Urothelium cell line (cell line): ENCODE results near the gene DEGS1.
"Not testable (repeated sequence)": the region's sequence is repeated elsewhere in the genome, so short reads cannot be mapped to it uniquely, and the experiment has no call there.

ENCODE experiments used
- DNase-seq: peaks from one replicate; pipeline ENCODE4 v3.0.0; 2011; ENCODE audit warnings: low spot score, mixed read lengths
- FAIRE-seq: peaks from 2 replicates; lab custom pipeline; 2011; peaks lifted over from hg19 to GRCh38; lab: Jason Lieb, UNC

The DEGS1 gene

DNA sequence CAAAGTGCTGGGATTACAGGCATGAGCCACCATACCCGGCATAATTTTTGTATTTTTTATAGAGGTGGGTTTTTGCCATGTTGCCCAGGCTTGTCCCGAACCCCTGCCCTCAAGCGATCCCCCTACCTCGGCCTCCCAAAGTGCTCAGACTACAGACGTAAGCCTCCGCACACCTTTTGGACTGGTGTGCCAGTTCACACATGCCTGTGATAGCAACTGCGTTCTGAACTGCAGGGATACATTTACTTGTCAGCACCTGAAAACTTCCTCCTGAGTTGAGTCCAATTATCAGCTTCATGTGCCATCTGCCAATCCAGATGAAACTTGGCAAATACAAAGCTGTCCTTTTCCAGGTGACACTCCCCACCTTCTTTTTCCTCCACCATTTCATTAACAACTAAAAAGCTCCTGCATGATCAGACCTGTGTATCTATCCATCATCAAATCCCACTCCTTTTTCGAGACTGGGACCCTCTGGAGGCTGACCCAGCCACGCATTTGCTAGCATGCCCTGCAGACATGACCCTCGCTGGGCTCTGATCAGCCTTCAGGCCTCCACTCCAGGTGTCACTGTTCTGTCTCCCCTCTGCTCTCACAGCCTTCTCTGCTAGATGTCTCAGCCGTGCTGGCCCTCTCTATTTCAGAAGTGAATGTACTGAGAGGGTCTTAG is 2.1 kb upstream of the DEGS1 start:
- FAIRE-seq (no peak), DNase-seq (no peak)

DNA sequence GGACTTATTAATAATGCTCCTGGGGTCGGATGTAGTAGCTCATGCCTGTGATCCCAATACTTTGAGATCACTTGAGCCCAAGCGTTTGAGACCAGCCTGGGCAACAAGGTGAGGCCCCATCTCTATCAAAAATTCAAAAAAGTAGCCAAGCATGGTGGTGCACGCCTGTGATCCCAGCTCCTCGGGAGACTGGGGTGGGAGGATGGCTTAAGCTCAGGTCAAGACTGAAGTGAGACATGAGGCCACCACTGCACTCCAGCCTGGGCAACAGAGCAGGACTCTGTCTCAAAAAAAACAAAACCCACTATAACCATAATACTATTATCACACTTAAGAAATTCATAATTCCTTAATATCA is 1.6 kb upstream of the DEGS1 start:
- DNase-seq, result no peak
- no peak for FAIRE-seq

GRCh38 chr1:224182057-224182865 is 779 bp upstream of the DEGS1 start:
- no peak for FAIRE-seq
- no peak for DNase-seq

DNA sequence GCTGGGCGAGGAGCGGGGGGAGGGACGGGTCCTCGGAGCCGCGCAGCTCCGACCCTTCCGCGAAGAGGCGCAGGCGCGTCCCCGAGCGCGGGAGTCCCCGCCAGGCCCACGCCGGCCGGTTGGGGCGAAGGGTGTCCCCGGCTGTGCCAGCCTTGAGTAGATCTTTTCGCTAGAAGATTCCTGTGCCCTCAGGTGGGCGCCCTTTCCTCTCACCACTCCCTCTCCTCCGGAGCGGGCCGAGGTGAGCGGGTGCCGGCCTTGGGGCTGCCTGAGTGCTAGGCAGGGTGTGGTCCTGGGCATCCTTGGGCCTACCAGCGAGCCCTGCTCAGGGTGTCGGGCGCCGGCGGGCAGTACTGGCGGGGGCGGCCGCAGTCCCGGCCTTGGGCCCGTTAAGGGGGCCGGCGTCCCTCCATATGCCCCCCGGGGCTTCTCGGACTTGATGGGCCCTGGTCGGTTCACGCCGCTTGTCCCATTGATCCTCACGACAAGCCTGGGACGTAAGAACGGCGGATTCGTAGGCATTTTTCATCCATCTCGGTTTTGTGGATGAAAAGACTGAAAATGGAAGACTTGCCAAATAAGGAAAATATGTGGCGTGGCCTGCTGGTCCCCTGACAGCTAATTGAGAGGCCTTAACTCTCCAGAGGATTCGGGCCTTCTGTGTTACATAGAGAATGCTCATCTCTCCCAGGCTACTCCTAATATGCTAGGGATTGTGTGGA is 712 bp downstream of the DEGS1 start:
- FAIRE-seq, result no peak
- DNase-seq, result peak; percentile 81

DNA sequence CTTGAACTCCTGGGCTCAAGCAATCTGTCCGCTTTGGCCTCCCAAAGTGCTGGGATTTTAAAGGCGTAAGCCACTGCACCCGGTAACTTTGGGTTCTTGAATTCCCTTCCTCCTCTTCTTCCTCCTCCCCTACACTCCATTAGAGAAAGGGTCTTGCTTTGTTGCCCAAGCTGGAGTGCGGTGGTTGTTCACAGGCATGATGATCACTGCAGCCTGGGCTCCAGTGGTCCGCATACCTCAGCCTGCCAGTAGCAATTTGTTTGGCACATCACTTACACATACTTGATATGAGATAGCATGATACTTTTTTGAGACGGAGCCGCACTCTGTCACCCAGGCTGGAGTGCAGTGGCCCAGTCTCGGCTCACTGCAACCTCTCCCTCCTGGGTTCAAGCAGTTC is 2.2 kb downstream of the DEGS1 start:
- FAIRE-seq (no peak), DNase-seq (no peak)

DNA sequence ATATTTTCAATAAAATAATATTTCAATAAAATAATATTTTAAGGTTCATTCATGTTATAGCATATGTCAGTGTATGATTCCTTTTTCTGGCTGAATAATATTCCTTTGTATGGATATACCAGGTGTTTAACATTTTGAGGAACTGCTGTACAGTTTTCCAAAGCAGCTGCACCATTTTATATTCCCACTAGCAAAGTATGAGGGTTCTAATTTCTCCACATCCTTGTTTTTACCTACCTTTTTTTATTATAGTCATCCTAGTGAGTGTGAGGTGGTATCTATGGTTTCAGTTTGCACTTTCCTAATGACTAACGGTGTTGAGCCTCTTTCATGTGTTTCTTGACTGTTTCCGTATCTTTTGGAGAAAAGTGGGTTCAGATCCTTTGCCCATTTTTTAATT is 5.2 kb downstream of the DEGS1 start:
- DNase-seq (no peak), FAIRE-seq (no peak)

GRCh38 chr1:224189561-224189960 is 6.5 kb downstream of the DEGS1 start:
- FAIRE-seq (no peak), DNase-seq (no peak)

GRCh38 chr1:224192082-224192788 is 9.2 kb downstream of the DEGS1 start:
- FAIRE-seq (no peak), DNase-seq (no peak)

DNA sequence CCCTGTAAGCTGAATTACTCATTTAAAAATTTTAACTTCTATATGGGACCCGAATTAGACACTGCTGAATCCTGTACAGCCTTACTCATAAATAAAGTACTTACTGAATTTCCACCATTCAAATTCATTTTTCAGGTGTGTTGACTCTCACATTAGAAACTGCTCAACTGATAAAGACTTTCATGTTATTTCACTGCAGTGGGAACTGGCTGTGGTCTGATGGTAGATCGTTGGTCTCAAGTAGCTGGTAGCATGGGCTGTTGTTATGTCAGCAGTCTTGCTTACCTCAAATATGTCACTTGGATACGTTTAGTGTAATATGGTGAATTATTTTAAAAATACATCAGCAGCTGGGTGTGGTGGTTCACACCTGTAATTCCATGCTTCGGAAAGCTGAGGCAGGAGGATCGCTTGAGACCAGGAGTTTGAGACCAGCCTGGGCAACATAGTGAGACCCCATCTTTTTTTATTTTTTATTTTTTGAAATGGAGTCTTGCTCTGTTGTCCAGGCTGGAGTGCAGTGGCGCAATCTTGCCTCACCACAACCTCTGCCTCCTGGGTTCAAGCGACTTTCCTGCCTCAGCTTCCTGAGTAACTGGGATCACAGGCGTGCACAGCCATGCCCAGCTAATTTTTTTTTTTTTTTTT is 10.4 kb downstream of the DEGS1 start:
- FAIRE-seq, result no peak
- DNase-seq, result no peak

GRCh38 chr1:224196813-224197600 is 14.0 kb downstream of the DEGS1 start:
- DNase-seq (no peak), FAIRE-seq (no peak)

GRCh38 chr1:224198572-224198971 is 15.5 kb downstream of the DEGS1 start:
- no peak for FAIRE-seq
- DNase-seq, result no peak

- DNase-seq (no peak), FAIRE-seq (no peak)
Observed at GRCh38 chr1:224199679-224200078, 16.6 kb downstream of the DEGS1 start.

- DNase-seq (no peak), FAIRE-seq (no peak)
Observed at GRCh38 chr1:224201383-224201782, 18.3 kb downstream of the DEGS1 start.

- FAIRE-seq, result no peak
- DNase-seq, result no peak
Observed at GRCh38 chr1:224201853-224202252, 18.8 kb downstream of the DEGS1 start.

DNA sequence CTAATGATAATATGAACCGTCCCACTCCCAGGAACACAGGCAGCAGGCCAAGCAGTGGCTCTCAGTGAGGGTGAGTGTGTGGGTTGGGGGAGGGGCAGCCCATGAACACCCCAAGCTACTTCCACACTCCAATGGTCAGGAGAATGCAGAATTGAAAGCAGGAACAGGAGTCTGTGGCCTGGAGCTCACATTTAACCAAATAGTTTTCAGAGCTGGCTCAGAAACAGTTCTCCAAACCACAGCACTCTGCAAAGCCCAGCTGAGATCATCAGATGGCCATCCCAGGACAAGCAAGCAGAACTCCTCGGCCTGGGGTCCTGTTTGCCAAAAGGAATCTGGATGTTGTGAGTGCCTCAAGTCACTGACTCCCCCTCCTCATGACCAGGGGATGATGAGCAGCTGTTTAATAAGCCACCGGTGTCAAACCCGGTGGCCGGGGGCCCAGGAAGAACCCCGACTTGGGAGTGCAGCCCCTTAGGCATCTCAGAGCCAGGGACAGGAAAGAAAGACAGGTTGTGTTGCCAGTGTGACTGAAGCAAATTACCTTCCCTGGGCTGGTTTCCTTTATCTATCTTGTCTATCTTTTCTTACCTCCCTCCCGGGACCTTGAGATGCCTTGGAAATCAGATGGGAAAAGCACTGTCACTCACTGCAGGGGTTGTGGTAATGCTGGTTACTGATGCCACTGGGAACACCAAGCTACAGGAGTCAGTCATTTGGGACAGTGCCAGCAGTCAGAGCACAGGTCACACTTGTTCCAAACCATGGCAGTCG is 20.4 kb downstream of the DEGS1 start:
- no peak for FAIRE-seq
- no peak for DNase-seq

DNA sequence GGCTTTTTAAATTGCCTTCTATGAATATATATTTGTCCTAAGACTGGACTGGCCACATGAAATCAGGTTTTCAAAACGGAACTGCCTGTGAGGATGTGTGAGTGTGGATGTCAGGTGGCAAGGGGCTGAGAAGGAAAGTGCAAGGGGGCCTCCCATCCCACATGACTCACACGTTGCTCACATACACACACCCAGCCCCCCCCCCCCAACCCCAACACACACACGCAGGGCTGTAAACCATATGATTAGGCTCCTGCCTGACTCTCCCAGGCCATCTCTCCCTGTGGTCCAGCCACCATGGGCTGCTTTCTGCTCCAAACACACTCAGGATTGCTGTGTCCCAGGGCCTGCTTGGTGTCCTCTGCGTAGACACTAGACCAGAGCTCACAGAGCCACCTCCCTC is 22.4 kb downstream of the DEGS1 start:
- DNase-seq, result no peak
- FAIRE-seq, result no peak

DNA sequence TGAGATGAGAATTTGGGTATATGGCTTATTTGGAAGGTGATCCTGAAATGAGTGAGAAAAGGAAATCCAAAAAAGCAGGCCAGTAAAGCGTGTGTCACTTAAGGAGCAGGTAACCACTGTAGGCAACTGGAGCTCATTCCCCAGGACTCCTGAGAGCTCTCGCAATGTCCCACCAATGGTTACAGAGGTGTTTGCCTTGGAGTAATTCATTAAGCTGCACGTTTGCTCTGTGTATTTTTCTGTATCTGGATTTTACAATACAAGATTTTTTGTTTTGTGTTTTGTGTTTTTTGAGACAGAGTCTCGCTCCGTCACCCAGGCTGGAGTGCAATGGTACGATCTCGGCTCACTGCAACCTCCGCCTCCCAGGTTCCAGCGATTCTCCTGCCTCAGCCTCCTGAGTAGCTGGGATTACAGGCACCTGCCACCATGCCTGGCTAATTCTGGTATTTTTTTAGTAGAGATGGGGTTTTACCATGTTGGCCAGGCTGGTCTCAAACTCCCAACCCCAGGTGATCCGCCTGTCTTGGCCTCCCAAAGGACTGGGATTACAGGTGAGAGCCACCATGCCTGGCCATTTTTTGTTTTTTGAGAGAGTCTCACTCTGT is 23.0 kb downstream of the DEGS1 start:
- not testable (repeated sequence) for FAIRE-seq, DNase-seq

DNA sequence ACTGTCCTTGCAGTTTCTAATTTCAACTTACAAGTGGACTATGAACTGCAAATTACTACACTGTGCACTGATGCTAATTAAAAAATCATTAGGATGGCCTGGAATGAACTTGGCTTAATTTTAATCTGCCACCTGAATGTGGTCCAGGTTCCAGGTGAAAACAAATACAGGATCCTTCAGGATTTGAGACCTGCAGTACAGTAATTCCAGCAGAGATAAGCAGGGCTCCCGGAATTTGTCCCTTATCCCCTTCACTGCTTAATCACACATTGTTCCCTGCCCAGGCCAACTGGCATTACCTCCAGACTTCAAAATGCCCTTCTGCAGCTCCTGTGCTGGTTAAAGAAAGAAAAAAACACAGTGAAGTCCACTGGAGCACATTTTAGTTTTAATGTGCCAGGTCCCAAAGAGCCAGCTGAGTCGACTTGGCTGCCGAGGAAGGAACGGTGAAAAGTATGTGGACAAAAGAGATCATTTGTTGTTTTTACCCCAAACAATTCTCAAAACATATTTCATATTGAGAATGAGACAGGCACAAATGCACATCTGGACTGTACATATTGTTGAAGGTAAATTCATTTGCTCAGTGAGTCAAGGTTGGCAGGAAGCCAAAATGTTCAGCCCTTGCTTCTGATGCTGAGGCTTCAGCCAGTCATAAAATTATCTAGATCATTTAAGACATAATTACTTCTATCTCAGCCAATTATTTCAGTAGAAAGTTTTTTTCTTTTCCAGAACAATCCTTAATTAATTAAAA is 28.3 kb downstream of the DEGS1 start:
- FAIRE-seq (no peak), DNase-seq (no peak)
